Measurements from ENCODE around the gene ELOB. TPM values are rescaled to one million over a fixed set of nuclear protein-coding genes. Genes with fewer than 3 reads are reported as not detected.

The ELOB gene
- total RNA-seq, 1 experiment from 2014 or later = 358 TPM

- Histone ChIP-seq H4K20me1 (ENCODE audit: insufficient read depth, low read depth, low read length) (no peaks in the 10 kb centered on the region), H3K79me2 (ENCODE audit: low read length) (no peaks in the 10 kb centered on the region), H3K27me3 (ENCODE audit: low read length) (no peaks in the 10 kb centered on the region), H3K27ac (ENCODE audit: low read length) (no peak within 1 kb of the TSS), H3K4me2 (ENCODE audit: low read depth, low read length, poor library complexity, severe bottlenecking) (no peak within 1 kb of the TSS), H3K9ac (ENCODE audit: low read length) (no peak within 1 kb of the TSS), H3K9me3 (ENCODE audit: low read length) (no peaks in the 10 kb centered on the region), H3K36me3 (ENCODE audit: insufficient read depth, low read length) (no peaks in the 10 kb centered on the region), H3K4me1 (ENCODE audit: low read length) (no peaks in the 10 kb centered on the region), H2AFZ (ENCODE audit: low read length) (no peak within 1 kb of the TSS), H3K9me2 (replicated peaks; ENCODE audit: insufficient read depth, low read length) (no peaks in the 10 kb centered on the region), H3K4me3 (ENCODE audit: low read length) (no peak within 1 kb of the TSS)
- DNase-seq = peak; percentile 41
Observed at GRCh38 chr16:2787406-2787805, 10.3 kb upstream of the ELOB start, which contains the start of gene PRSS33. TSS of gene PRSS33 (minus strand) at chr16:2787560. CDS start at chr16:2786547, 1,013 bp downstream.

GRCh38 chr16:2786826-2787151, 9.7 kb upstream of the ELOB start:
- Histone ChIP-seq H3K9ac (ENCODE audit: low read length) (no peak overlapping the region), H3K9me2 (replicated peaks; ENCODE audit: insufficient read depth, low read length) (no peaks in the 10 kb centered on the region), H3K4me3 (ENCODE audit: low read length) (no peak overlapping the region), H4K20me1 (ENCODE audit: insufficient read depth, low read depth, low read length) (no peaks in the 10 kb centered on the region), H3K27me3 (ENCODE audit: low read length) (no peaks in the 10 kb centered on the region), H3K4me1 (ENCODE audit: low read length) (no peaks in the 10 kb centered on the region), H3K9me3 (ENCODE audit: low read length) (no peaks in the 10 kb centered on the region), H2AFZ (ENCODE audit: low read length) (no peak overlapping the region), H3K79me2 (ENCODE audit: low read length) (no peaks in the 10 kb centered on the region), H3K36me3 (ENCODE audit: insufficient read depth, low read length) (no peaks in the 10 kb centered on the region), H3K27ac (ENCODE audit: low read length) (no peak overlapping the region), H3K4me2 (ENCODE audit: low read depth, low read length, poor library complexity, severe bottlenecking) (no peak overlapping the region)
- no peak for DNase-seq

GRCh38 chr16:2786061-2786825, 9.2 kb upstream of the ELOB start:
- H3K9me3 ChIP-seq (ENCODE audit: low read length) = no peaks in the 10 kb centered on the region
- no peak overlapping the region for H3K27ac ChIP-seq (ENCODE audit: low read length)
- no peak for DNase-seq
- H3K9me2 ChIP-seq (replicated peaks; ENCODE audit: insufficient read depth, low read length) = no peaks in the 10 kb centered on the region
- H4K20me1 ChIP-seq (ENCODE audit: insufficient read depth, low read depth, low read length) = no peaks in the 10 kb centered on the region
- H3K27me3 ChIP-seq (ENCODE audit: low read length) = no peaks in the 10 kb centered on the region
- no peaks in the 10 kb centered on the region for H3K36me3 ChIP-seq (ENCODE audit: insufficient read depth, low read length)
- no peaks in the 10 kb centered on the region for H3K4me1 ChIP-seq (ENCODE audit: low read length)
- H3K4me3 ChIP-seq (ENCODE audit: low read length) = no peak overlapping the region
- no peak overlapping the region for H2AFZ ChIP-seq (ENCODE audit: low read length)
- H3K4me2 ChIP-seq (ENCODE audit: low read depth, low read length, poor library complexity, severe bottlenecking) = no peak overlapping the region
- H3K79me2 ChIP-seq (ENCODE audit: low read length) = no peaks in the 10 kb centered on the region
- no peak overlapping the region for H3K9ac ChIP-seq (ENCODE audit: low read length)

GRCh38 chr16:2785101-2785991, 8.3 kb upstream of the ELOB start:
- Histone ChIP-seq H3K4me1 (ENCODE audit: low read length) (no peaks in the 10 kb centered on the region), H3K27me3 (ENCODE audit: low read length) (no peaks in the 10 kb centered on the region), H3K9ac (ENCODE audit: low read length) (no peak overlapping the region), H2AFZ (ENCODE audit: low read length) (no peak overlapping the region), H3K4me3 (ENCODE audit: low read length) (no peak overlapping the region), H3K9me3 (ENCODE audit: low read length) (no peaks in the 10 kb centered on the region), H3K79me2 (ENCODE audit: low read length) (no peaks in the 10 kb centered on the region), H3K36me3 (ENCODE audit: insufficient read depth, low read length) (no peaks in the 10 kb centered on the region), H3K9me2 (replicated peaks; ENCODE audit: insufficient read depth, low read length) (no peaks in the 10 kb centered on the region), H3K4me2 (ENCODE audit: low read depth, low read length, poor library complexity, severe bottlenecking) (no peak overlapping the region), H3K27ac (ENCODE audit: low read length) (no peak overlapping the region), H4K20me1 (ENCODE audit: insufficient read depth, low read depth, low read length) (no peaks in the 10 kb centered on the region)
- no peak for DNase-seq

GRCh38 chr16:2784358-2785100, 7.4 kb upstream of the ELOB start:
- Histone ChIP-seq H3K9ac (ENCODE audit: low read length) (no peak overlapping the region), H3K36me3 (ENCODE audit: insufficient read depth, low read length) (no peaks in the 10 kb centered on the region), H4K20me1 (ENCODE audit: insufficient read depth, low read depth, low read length) (no peaks in the 10 kb centered on the region), H3K27me3 (ENCODE audit: low read length) (no peaks in the 10 kb centered on the region), H3K4me2 (ENCODE audit: low read depth, low read length, poor library complexity, severe bottlenecking) (no peak overlapping the region), H3K4me3 (ENCODE audit: low read length) (no peak overlapping the region), H3K4me1 (ENCODE audit: low read length) (no peaks in the 10 kb centered on the region), H3K9me3 (ENCODE audit: low read length) (no peaks in the 10 kb centered on the region), H2AFZ (ENCODE audit: low read length) (no peak overlapping the region), H3K27ac (ENCODE audit: low read length) (no peak overlapping the region), H3K79me2 (ENCODE audit: low read length) (no peaks in the 10 kb centered on the region), H3K9me2 (replicated peaks; ENCODE audit: insufficient read depth, low read length) (no peaks in the 10 kb centered on the region)
- no peak for DNase-seq

GRCh38 chr16:2783581-2784357, 6.7 kb upstream of the ELOB start:
- no peak overlapping the region for H2AFZ ChIP-seq (ENCODE audit: low read length)
- H3K4me3 ChIP-seq (ENCODE audit: low read length) = no peak overlapping the region
- no peaks in the 10 kb centered on the region for H4K20me1 ChIP-seq (ENCODE audit: insufficient read depth, low read depth, low read length)
- H3K4me1 ChIP-seq (ENCODE audit: low read length) = no peaks in the 10 kb centered on the region
- no peak overlapping the region for H3K9ac ChIP-seq (ENCODE audit: low read length)
- no peaks in the 10 kb centered on the region for H3K79me2 ChIP-seq (ENCODE audit: low read length)
- H3K36me3 ChIP-seq (ENCODE audit: insufficient read depth, low read length) = no peaks in the 10 kb centered on the region
- no peaks in the 10 kb centered on the region for H3K27me3 ChIP-seq (ENCODE audit: low read length)
- DNase-seq = no peak
- no peak overlapping the region for H3K27ac ChIP-seq (ENCODE audit: low read length)
- H3K4me2 ChIP-seq (ENCODE audit: low read depth, low read length, poor library complexity, severe bottlenecking) = no peak overlapping the region
- H3K9me2 ChIP-seq (replicated peaks; ENCODE audit: insufficient read depth, low read length) = no peaks in the 10 kb centered on the region
- no peaks in the 10 kb centered on the region for H3K9me3 ChIP-seq (ENCODE audit: low read length)

GRCh38 chr16:2782583-2783351, 5.7 kb upstream of the ELOB start:
- H3K27me3 ChIP-seq (ENCODE audit: low read length) = no peaks in the 10 kb centered on the region
- no peaks in the 10 kb centered on the region for H3K36me3 ChIP-seq (ENCODE audit: insufficient read depth, low read length)
- no peaks in the 10 kb centered on the region for H4K20me1 ChIP-seq (ENCODE audit: insufficient read depth, low read depth, low read length)
- H3K4me2 ChIP-seq (ENCODE audit: low read depth, low read length, poor library complexity, severe bottlenecking) = no peak overlapping the region
- H3K9ac ChIP-seq (ENCODE audit: low read length) = no peak overlapping the region
- no peaks in the 10 kb centered on the region for H3K9me3 ChIP-seq (ENCODE audit: low read length)
- peaks cover 8% of the 10 kb centered on the region for H3K4me1 ChIP-seq (ENCODE audit: low read length)
- H3K4me3 ChIP-seq (ENCODE audit: low read length) = no peak overlapping the region
- H2AFZ ChIP-seq (ENCODE audit: low read length) = no peak overlapping the region
- DNase-seq = no peak
- H3K9me2 ChIP-seq (replicated peaks; ENCODE audit: insufficient read depth, low read length) = no peaks in the 10 kb centered on the region
- H3K79me2 ChIP-seq (ENCODE audit: low read length) = peaks cover 3% of the 10 kb centered on the region; the same call in 1 of the 2 replicates
- H3K27ac ChIP-seq (ENCODE audit: low read length) = no peak overlapping the region
